HUES48 (cell line): ENCODE data around the gene ARL2.
A peak's percentile ranks its signal among the peaks of the same experiment; 100 is the strongest.
"Not testable (repeated sequence)": the region's sequence is repeated elsewhere in the genome, so short reads cannot be mapped to it uniquely, and the experiment has no call there.

Source experiments
- H3K27ac ChIP-seq: one replicate; pipeline ENCODE4 v1.7.0; 2013; ENCODE audit warnings: low read depth, low read length, inconsistent platforms
- H3K27me3 ChIP-seq: 2 replicates; pipeline ENCODE4 v1.6.1; 2013; ENCODE audit warnings: mild to moderate bottlenecking, low read length; ENCODE audit not compliant: control insufficient read depth, insufficient read depth
- H3K36me3 ChIP-seq: 2 replicates; pipeline ENCODE4 v1.6.1; 2013; ENCODE audit warnings: low read length; ENCODE audit not compliant: control insufficient read depth, insufficient read depth
- H3K4me1 ChIP-seq: 2 replicates; pipeline ENCODE4 v1.6.1; 2013; ENCODE audit warnings: mild to moderate bottlenecking, low read length; ENCODE audit not compliant: control insufficient read depth, insufficient read depth
- H3K4me3 ChIP-seq: 2 replicates; pipeline ENCODE4 v1.5.1; 2013; ENCODE audit warnings: mild to moderate bottlenecking, low read depth, low read length
- H3K9ac ChIP-seq: 2 replicates; pipeline ENCODE4 v1.6.1; 2013; ENCODE audit warnings: mild to moderate bottlenecking, low read depth, low read length, moderate library complexity
- H3K9me3 ChIP-seq: 2 replicates; pipeline ENCODE4 v1.6.1; 2013; ENCODE audit warnings: low read length; ENCODE audit not compliant: control insufficient read depth, insufficient read depth

Gene ARL2

GRCh38 chr11:65013888-65014725, at the start of gene ARL2:
Gene ARL2 (plus strand): TSS chr11:65014160. CDS start chr11:65014208, 48 bp downstream.
- Histone ChIP-seq H3K36me3 (peaks cover 15% of the 10 kb centered on the region), H3K27ac (peak within 1 kb of the TSS; percentile 98), H3K4me3 (peak within 1 kb of the TSS; percentile 77), H3K4me1 (peaks cover 4% of the 10 kb centered on the region), H3K27me3 (no peaks in the 10 kb centered on the region), H3K9ac (peak within 1 kb of the TSS; percentile 77), H3K9me3 (no peaks in the 10 kb centered on the region)

GRCh38 chr11:64967375-64967774, 46.6 kb upstream of the ARL2 start:
- Histone ChIP-seq H3K27ac (no peak overlapping the region), H3K9ac (no peak overlapping the region), H3K27me3 (no peaks in the 10 kb centered on the region; the same call in none of the 2 replicates), H3K9me3 (no peaks in the 10 kb centered on the region), H3K36me3 (no peaks in the 10 kb centered on the region), H3K4me3 (no peak overlapping the region), H3K4me1 (no peaks in the 10 kb centered on the region)

- H3K4me3 ChIP-seq: no peak overlapping the region
- no peak overlapping the region for H3K27ac ChIP-seq
Observed at GRCh38 chr11:64969209-64969608, 44.8 kb upstream of the ARL2 start.

DNA sequence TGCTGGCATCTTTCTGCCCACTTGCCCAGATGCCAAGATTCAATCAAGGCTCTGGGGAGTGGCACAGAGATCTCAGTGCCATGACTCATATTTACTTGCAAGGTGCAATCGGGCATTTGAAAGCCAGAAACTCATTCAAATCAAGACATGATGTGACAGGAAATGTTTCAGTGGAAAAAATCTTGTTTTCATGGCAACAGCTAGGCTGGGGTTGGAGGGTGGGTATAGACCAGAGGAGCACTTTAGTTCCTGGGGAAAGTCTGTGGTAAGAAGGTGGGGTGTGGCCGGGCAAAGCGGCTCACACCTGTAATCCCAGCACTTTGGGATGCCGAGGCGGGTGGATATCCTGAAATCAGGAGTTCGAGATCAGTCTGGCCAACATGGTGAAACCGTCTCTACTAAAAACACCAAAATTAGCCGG, 43.2 kb upstream of the ARL2 start:
- Histone ChIP-seq H3K9ac (no peak overlapping the region), H3K4me1 (no peaks in the 10 kb centered on the region), H3K36me3 (no peaks in the 10 kb centered on the region), H3K27ac (no peak overlapping the region), H3K27me3 (no peaks in the 10 kb centered on the region; the same call in none of the 2 replicates), H3K9me3 (no peaks in the 10 kb centered on the region), H3K4me3 (no peak overlapping the region)

More at GRCh38 chr11:64969209-64969608, 44.8 kb upstream of the ARL2 start:
- Histone ChIP-seq H3K9me3 (no peaks in the 10 kb centered on the region), H3K36me3 (no peaks in the 10 kb centered on the region), H3K9ac (no peak overlapping the region), H3K4me1 (no peaks in the 10 kb centered on the region), H3K27me3 (no peaks in the 10 kb centered on the region; the same call in none of the 2 replicates)

GRCh38 chr11:64971421-64972233, 42.3 kb upstream of the ARL2 start, which contains the start of gene MAJIN:
Gene MAJIN (minus strand): TSS chr11:64972108. CDS start chr11:64959405, 12,703 bp downstream.
- Histone ChIP-seq H3K36me3 (no peaks in the 10 kb centered on the region), H3K4me1 (no peaks in the 10 kb centered on the region), H3K4me3 (no peak within 1 kb of the TSS), H3K27me3 (no peaks in the 10 kb centered on the region; the same call in none of the 2 replicates), H3K9me3 (no peaks in the 10 kb centered on the region), H3K27ac (no peak within 1 kb of the TSS), H3K9ac (no peak within 1 kb of the TSS)

DNA sequence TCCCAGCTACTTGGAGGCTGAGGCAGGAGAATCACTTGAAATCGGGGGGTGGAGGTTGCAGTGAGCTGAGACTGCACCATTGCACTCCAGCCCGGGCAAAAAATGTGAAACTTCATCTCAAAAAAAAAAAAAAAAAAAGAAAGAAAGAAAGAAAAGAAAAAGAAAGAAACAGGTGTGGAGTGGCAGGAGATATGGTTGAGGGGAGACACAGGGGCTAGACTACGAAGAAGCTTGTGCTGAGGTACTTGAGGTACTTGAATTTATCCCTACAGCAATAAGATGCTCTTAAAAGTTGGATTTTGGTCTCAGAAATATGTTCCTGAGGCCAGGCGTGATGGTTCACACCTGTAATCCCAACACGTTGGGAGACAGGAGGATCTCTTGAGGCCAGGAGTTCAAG, 39.8 kb upstream of the ARL2 start:
- H3K27ac ChIP-seq: no peak overlapping the region

DNA sequence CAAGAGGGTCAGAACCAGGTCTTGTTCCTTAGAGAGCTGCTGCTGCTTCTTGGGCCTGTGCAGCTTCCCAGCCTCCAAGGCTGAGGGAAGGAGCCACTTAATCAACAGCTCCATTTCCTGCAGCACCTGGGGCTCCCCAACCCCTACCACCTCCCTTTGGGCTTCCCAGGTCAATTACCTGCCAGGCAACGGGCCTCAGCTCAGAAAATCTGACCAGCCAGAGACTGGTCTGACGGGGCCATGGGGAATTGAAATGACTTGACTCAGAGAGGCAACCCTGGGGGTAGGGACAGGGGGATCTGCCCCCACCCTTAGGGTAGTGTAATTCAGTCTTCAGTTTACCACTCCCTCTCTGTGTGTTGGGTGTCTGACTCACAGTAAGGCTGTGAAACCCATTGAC, 37.3 kb upstream of the ARL2 start:
- no peaks in the 10 kb centered on the region; the same call in 1 of the 2 replicates for H3K27me3 ChIP-seq
- no peak overlapping the region for H3K4me3 ChIP-seq
- no peaks in the 10 kb centered on the region for H3K4me1 ChIP-seq
- H3K9ac ChIP-seq: no peak overlapping the region
- H3K9me3 ChIP-seq: no peaks in the 10 kb centered on the region
- H3K36me3 ChIP-seq: no peaks in the 10 kb centered on the region
- H3K27ac ChIP-seq: no peak overlapping the region

More for the DNA sequence above, 39.8 kb upstream of the ARL2 start:
- H3K4me3 ChIP-seq: no peak overlapping the region
- H3K4me1 ChIP-seq: no peaks in the 10 kb centered on the region
- H3K27me3 ChIP-seq: no peaks in the 10 kb centered on the region; the same call in none of the 2 replicates
- H3K9me3 ChIP-seq: no peaks in the 10 kb centered on the region
- no peaks in the 10 kb centered on the region for H3K36me3 ChIP-seq
- H3K9ac ChIP-seq: no peak overlapping the region

DNA sequence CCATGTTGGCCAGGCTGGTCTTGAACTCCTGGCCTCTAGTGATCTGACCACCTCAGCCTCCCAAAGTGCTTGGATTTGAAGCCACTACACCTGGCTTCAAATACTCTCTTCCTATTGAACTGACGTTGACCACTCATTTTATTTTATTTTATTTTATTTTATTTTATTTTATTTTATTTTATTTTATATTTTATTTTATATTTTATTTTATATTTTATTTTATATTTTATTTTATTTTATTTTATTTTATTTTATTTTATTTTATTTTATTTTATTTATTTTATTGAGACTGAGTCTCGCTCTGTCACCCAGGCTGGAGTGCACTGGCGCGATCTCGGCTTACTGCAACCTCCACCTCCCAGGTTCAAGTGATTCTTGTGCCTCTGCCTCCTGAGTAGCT, 30.6 kb upstream of the ARL2 start:
- H3K9me3 ChIP-seq, H3K9ac ChIP-seq, H3K36me3 ChIP-seq, H3K4me1 ChIP-seq, H3K27me3 ChIP-seq, H3K27ac ChIP-seq, H3K4me3 ChIP-seq: not testable (repeated sequence)

- Histone ChIP-seq H3K4me3 (no peak overlapping the region), H3K27ac (no peak overlapping the region), H3K27me3 (no peaks in the 10 kb centered on the region), H3K4me1 (no peaks in the 10 kb centered on the region), H3K9ac (no peak overlapping the region), H3K9me3 (no peaks in the 10 kb centered on the region), H3K36me3 (no peaks in the 10 kb centered on the region)
Observed at GRCh38 chr11:64987998-64988854, 25.7 kb upstream of the ARL2 start.

GRCh38 chr11:64989416-64989815, 24.5 kb upstream of the ARL2 start:
- H3K9ac ChIP-seq: no peak overlapping the region
- H3K4me1 ChIP-seq: no peaks in the 10 kb centered on the region
- no peak overlapping the region for H3K4me3 ChIP-seq

More at GRCh38 chr11:64989416-64989815, 24.5 kb upstream of the ARL2 start:
- Histone ChIP-seq H3K9me3 (no peaks in the 10 kb centered on the region), H3K27ac (no peak overlapping the region), H3K36me3 (no peaks in the 10 kb centered on the region), H3K27me3 (no peaks in the 10 kb centered on the region)
